GM21723 (cell line): ENCODE measurements around the gene FAIM2.

ENCODE experiments used
- ATAC-seq: cut with Tn5 transposase; IDR thresholded peaks from one replicate; pipeline ENCODE4 v1.9.1; 2021; ENCODE audit warnings: mild to moderate bottlenecking, moderate library complexity; ENCODE audit not compliant: unreplicated experiment

Gene FAIM2

DNA sequence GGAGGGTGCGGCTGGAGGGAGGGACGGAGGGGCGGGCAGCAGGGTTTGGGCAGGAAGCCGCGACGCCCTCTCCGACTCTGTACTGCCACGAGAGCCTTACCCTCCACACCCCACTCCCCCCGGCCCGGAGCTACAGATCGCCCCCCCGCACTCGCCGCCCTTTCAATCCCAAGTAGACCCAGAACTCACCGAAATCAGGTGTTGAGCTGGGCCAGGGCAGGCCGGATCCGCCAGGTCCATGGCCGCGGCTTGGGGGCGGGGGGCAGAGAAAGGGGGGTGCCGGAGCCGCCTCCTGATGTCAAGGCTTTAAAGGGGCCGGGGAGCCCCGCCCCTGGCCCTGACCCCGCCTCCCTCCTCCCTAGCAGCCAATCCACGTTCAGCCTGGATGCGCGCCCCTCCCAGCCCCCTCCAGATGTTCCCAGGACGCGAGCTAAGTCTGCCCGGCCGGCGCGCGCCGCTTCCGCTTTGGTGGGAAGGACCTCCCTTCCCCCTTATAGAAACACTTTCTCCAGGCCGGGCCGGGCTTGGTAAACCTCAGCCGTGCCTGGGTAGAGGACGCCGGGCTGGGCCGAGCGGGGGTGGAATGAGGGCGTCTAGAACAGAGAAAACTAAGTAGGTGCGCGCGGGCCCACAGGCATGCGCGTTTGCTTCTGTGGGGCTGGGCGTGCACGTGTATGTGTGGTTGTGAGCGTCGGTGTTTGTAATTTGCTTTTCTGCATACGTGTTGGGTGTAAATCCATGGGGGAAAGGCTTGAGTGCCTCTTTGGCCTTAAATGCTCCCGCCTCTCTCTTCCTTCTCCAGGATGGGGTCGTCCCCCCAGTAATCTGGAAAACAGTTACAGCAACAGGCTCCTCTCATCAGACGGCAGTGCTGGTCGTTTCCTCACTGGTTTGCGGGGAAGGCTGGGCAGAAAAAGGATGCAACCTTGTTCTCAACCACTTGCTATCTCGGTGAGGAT lies 75.3 kb downstream of the FAIM2 start, which contains the start of gene NCKAP5L:
TSS of gene NCKAP5L (minus strand) at position 281 of the 959 bp plus-strand sequence. CDS start 24,369 bp downstream, outside the sequence.
- ATAC-seq = peak; percentile 85

DNA sequence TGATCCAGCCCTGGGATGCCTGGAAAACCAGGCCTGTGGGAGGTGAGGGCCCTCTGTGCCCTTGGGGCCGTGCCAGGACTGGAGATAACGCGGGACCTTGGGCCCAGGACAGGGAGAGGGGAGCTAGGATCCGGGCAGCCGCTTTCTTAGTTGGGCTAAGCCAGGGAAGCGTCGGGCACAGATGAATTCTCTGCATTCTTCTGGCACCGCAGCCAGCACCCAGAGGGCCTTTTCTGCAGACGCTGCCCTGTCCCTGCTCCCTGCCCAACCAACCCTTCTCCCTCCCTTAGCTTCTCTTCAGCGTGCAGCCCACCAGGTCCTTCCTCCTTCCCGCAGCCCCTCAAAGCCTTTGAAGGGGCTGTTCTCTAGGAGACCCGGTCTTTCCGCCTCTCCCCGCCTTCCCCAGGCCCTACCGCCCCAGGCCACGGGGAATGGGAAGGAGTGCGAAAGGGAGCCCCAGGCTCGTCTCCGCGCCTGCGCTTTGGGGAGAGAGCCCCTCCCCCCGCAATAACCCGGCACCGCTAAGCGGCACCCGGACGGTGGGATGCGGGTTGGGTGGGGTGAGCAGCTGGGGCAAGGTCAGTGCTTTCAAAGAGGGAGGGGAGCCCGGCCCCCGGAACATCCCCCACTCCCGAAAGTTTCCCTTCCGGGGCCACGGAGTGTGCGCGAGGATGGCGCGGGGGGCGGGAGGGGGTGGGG lies 76.2 kb downstream of the FAIM2 start:
- peak; percentile 31 for ATAC-seq

- ATAC-seq = no peak
These were observed 76.7 kb downstream of the FAIM2 start for GRCh38 chr12:49827051-49827400.

- ATAC-seq = no peak
These were observed 77.7 kb downstream of the FAIM2 start for GRCh38 chr12:49825971-49826421.

DNA sequence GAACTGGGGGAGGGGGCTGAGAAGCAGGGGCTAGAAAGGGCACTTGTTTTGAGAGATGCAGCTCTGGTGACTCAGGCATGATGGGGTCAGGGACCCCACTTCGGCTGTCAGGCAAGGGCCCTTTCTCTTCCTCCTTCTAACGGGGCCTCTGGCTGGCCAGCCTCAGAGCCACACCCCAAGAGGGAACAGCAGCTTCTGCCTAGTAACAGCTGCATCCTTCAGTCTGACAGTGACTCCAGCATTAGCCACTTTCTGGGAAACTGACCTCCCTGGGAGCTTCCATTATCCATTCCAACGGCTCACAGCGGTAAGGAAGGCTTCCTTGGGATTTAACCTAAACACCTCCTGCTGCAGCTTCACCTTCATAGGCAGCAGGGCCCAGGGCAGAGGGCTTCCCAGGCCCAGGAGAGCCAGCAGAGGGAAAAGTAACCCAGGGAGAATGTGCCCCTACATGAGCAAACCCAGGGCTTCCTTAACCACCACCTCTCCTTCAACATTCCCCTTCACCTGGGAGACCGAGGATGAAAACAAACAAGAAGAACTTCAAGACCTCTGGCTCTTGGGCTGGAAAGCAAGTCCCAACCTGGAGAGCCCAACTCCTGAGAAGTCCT lies 78.2 kb downstream of the FAIM2 start:
- no peak for ATAC-seq

GRCh38 chr12:49824895-49825294 lies 78.8 kb downstream of the FAIM2 start:
- ATAC-seq = no peak

- no peak for ATAC-seq
These were observed 79.3 kb downstream of the FAIM2 start for GRCh38 chr12:49824416-49824815.

GRCh38 chr12:49823951-49824350 lies 79.7 kb downstream of the FAIM2 start:
- no peak for ATAC-seq

- ATAC-seq = no peak
These were observed 80.3 kb downstream of the FAIM2 start for GRCh38 chr12:49823350-49823749.

- ATAC-seq = no peak
These were observed 82.1 kb downstream of the FAIM2 start for GRCh38 chr12:49821373-49822287.

DNA sequence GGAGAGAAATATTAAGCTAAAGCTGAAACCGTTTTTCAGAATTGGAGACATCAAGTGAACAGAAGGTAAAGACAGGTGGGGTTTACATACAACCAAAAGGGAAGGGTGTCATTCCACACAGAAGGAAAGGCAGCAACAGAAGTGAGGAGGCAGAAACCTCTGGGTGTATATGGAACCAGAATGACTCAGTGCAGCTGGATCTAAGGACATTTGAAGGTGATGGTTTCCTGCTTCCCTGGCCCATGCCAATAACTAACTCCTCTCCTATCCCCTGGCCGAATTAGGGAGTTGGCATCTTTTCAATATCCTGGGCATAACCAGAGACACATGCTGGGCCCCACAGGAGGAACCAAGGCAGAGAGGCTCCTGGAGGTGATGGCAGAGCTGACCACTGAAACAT lies 83.9 kb downstream of the FAIM2 start:
- ATAC-seq = no peak

DNA sequence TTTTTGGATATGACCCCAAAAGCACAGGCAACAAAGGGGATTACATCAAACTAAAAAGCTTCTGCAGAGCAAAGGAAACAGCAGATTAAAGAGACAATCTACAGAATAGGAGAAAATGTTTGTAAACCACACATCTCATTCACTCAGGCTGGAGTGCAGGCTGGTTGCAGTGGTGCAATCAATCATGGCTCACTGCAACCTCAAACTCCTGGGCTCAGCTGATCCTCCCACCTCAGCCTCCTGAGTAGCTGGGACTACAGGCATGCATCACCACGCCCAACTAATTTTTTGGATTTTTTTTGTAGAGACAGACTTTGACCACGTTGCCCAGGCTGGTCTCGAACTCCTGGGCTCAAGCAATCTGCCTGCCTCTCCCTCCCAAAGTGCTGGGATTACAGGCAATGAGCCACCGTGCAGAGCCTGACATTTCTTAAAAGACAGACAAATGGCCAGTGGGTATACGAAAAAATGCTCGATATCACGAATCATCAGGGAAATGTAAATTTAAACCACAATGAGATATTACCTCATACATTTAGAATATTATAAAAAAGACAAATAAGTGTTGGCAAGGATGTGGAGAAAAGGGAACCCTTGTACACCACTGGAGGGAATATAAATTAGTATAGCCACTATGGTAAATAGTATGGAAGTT lies 85.3 kb downstream of the FAIM2 start:
- ATAC-seq = no peak
